HG03196 (cell line): ENCODE results near the gene ZBTB5.
"Not testable (repeated sequence)": the region's sequence is repeated elsewhere in the genome, so short reads cannot be mapped to it uniquely, and the experiment has no call there.

Experiments used
- ATAC-seq: cut with Tn5 transposase; IDR thresholded peaks from one replicate; pipeline ENCODE4 v1.9.1; 2021; ENCODE audit not compliant: unreplicated experiment

The ZBTB5 gene

DNA sequence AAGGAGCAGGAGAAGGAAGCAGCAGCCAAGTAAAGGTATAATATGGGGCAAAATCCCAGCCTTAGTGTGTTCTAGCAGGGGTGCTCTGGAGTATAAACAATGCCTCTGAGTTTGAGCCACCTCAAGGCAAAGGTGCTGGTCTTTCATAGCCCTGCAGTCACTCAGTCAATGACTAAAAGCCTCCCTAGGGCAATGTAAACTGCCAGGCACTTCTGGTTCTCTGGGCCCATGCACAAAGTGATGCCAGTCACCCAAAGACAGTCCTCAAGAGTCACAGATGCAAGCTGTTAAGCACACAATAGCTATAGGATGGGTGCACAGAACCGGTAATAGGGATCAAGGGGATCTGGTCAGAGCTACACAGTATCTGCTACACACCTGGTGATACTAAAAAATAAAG, 12.6 kb downstream of the ZBTB5 start:
- ATAC-seq = no peak

DNA sequence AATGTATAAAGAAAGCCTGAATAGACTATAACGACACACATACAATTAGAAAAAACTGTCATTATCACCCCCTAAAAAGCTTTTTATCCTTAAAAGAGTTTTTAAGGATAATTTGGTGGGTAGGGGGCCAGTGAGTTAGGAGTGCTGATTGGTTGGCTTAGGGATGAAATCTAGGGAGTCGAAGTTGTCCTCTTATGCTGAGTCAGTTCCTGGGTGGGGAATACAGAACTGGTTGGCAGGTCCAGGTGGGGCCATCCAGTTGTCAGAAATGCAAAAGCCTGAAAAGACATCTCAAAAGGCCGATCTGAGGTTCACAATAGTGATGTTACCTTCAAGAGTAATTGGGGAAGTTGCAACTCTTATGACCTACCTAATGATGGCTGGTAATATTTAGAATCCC, 13.6 kb downstream of the ZBTB5 start:
- no peak for ATAC-seq

DNA sequence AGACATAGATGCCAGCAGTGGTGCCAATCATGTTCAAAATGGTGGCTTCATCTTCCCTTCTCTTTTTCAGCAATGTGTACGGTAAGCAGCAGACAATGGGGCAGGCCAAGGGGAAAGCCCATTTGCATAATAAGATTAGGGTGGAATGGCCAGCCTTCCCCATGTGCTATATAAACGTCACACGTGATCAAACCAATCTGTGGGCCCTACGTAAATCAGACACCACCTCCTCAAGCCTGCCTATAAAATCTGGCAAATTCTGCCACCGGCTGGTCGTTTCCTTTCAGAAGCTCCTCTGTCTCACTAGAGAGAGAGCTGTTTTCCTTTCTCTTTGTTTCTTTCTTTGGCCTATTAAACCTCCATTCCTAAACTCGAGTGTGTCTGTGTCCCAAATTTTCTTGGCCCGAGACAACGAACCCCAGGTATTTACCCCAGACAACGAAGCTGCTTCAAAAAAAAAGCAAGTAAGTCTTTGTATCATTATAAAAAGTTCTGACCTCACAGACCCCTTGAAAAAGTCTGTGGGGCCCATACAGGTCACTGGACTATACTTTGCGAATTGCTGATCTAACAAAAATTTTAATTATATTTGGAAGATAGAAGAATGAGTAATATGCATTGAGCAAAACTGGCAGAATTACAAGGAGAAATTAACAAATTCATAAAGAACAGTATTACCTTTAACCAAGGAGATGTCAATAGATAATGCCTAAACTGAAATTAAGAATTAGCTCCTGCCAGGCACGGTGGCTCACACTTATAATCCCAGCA, 15.2 kb downstream of the ZBTB5 start:
- ATAC-seq = no peak

- no peak for ATAC-seq
These were observed 18.1 kb downstream of the ZBTB5 start for GRCh38 chr9:37447111-37447510.

- ATAC-seq = no peak
These were observed 18.8 kb downstream of the ZBTB5 start for GRCh38 chr9:37446401-37446800.

DNA sequence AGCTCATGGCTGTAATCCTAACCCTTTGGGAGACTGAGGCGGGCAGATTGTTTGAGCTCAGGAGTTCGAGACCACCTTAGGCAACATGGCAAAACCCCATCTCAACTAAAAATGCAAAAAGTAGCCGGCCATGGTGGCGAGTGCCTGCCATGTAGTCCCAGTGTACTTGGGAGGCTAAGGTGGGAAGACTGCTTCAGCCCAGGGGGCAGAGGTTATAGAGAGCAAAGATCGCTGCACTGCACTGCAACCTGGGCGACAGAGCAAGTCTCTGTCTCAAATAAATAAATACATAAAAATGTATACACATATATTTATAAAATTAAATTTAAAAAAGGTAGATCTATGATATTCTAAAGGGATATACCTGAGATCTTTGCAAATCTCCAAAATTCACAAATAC, 19.4 kb downstream of the ZBTB5 start:
- no peak for ATAC-seq

DNA sequence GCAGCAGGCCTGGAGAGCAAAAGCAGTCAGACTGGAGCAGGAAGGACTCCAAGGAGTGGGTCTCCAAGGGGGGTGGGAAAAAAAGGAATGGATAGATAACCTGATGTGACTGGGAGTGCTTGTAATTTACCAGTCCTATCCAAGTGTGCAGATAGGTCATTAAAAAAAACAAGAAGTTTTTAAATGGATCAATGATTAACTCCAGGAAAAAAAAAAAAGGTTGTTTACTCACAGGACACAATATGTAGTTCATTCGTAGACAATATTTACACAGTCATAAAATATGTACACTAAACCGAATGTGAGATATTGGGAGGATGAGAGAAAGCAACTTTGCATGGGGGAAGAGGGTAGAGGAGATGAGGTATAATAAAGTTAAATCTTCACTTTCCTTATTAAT, 20.4 kb downstream of the ZBTB5 start:
- no peak for ATAC-seq

GRCh38 chr9:37443566-37443965, 21.7 kb downstream of the ZBTB5 start:
- ATAC-seq = no peak

GRCh38 chr9:37442556-37442955, 22.7 kb downstream of the ZBTB5 start:
- ATAC-seq = no peak

- no peak for ATAC-seq
These were observed 23.4 kb downstream of the ZBTB5 start for GRCh38 chr9:37441776-37442370.

DNA sequence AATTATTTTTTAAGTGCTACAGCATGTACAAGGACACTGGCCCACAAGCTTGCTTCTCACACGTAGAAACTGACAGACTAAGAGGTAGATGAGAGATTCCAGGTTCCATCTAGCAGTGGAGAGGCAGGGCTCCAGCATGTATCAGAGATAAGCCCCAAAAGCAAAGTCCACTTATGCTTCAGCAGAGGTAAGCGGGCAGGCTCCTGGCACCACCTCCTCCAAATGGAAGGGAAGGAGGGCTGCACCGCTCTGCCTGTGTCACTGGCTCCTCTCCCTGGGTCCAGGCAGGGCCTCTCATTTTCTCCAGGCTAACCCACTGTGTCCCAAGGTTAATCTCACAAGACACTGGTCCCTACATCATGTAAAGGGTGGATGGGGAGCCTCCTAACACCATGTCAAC, 26.9 kb downstream of the ZBTB5 start:
- no peak for ATAC-seq

DNA sequence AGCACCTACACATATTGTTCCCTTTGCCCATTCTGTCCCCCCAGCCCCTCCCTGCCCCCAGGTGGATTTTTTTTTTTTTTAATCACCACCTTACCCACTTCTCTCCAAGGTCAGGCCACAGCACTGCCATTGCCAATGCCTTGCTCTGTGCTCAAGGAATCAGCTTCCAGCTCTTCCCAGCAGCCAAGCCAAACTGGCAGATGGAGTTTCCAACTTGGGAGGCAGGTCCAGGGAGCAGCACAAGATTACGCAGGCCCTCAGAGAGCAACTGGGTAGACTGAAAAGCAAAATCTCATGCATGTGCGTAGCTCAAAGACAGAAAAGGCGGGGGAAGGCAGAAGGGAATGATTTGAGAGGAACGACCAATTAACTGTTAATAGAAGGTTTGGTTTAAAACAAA, 27.6 kb downstream of the ZBTB5 start:
- no peak for ATAC-seq

- ATAC-seq = no peak
These were observed 28.2 kb downstream of the ZBTB5 start for GRCh38 chr9:37437010-37437409.

GRCh38 chr9:37436540-37436939, 28.7 kb downstream of the ZBTB5 start:
- no peak for ATAC-seq

DNA sequence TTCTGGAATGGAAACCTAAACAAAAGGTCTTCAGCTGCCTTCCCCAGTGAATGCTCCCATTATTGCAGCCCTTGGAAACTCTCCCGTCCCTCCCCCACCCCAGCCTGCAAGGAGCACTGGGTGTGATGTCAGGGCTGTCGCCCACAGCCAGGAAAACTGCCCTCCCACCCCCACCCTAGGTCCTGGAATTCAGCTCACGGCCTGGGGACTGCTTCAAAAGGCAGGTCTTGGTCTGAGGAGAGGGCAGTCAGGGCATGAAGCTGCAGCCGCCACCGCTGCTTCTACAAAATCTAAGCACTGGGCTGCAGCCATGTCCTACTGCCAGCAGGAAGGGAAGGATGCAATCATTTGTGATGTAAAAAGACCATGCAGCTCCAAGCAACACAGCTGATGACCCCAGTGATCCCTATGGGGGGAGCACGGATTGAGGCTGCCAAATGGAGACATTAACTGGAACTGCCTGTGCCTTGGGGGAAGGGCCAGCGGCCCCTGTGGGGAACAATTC, 31.3 kb downstream of the ZBTB5 start:
- ATAC-seq = no peak

DNA sequence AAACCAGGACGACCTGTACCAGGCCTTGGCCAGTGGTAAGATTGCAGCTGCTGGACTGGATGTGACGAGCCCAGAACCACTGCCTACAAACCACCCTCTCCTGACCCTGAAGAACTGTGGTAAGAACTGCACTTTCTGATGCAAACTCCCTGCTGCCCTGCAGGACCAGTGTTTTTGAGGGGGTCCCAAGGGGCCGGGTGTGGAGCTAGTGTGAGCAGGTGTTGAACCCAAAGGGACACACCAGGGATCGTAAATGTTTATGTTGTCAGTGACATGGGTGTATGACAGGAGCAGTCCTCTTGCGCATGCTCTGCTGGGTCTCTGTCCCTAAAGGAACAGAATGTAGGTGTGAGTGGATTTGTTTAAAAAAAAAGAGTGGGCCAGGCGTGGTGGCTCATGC, 33.2 kb downstream of the ZBTB5 start:
- ATAC-seq = no peak

- no peak for ATAC-seq
These were observed 34.2 kb downstream of the ZBTB5 start for GRCh38 chr9:37430841-37431597.

- no peak for ATAC-seq
These were observed 35.6 kb downstream of the ZBTB5 start for GRCh38 chr9:37429441-37430285.

DNA sequence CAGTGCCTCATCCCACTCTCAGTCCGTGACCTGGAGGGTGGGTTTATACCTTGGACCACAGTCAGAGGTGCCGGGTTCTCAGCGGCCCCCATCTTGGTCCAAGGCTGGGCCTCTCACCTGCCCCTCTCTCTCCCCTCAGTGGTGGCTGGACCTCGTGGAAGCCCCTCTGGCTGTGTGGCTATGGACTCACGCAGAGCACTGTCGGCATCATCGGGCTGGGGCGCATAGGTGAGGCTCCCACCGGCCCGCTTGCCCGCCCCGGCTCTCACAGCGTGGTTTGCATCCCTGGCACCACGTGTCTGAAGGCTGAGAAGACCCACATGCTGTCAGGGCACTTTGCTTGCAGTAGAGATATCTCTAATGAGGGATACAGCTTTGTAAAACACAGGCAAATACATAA, 36.9 kb downstream of the ZBTB5 start:
- no peak for ATAC-seq

DNA sequence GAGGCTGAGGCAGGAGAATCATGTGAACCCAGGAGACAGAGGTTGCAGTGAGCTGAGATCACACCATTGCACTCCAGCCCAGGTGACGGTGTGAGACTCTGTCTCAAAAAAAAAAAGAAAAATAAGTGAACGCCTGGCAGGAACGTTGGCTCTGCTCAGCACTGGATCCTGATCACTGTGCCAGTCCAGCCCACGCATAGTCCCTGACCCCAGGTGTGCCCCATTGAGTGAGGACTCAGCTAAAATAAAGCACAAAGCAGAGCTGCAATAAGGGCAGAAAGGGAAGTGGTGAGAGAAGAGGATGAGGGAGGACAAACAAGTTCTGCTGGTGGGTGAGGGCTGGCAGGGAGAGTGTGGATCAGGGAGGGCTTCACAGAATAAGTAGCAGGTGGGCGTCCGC, 38.4 kb downstream of the ZBTB5 start:
- no peak for ATAC-seq

GRCh38 chr9:37426431-37426830, 38.8 kb downstream of the ZBTB5 start:
- not testable (repeated sequence) for ATAC-seq
